Activated CD8-positive, alpha-beta T cell treated with anti-CD3 and anti-CD28 coated beads for 36 hours (primary cell): Measurements from ENCODE around the gene NETO2. TPM values are rescaled to one million over a fixed set of nuclear protein-coding genes. Genes with fewer than 3 reads are reported as not detected.
"Not testable (repeated sequence)": the region's sequence is repeated elsewhere in the genome, so short reads cannot be mapped to it uniquely, and the experiment has no call there.

Source experiments
- ATAC-seq: fragments of 200-7000 bp; cut with Tn5 transposase; one replicate; pipeline ENCODE4 v1.10.0; 2021; ENCODE audit warnings: mild to moderate bottlenecking, moderate library complexity
- CTCF ChIA-PET: fragments of 350-600 bp; sonication (Branson Sonifier 250); formaldehyde crosslinking; loops from one replicate; lab custom pipeline; 2021; ENCODE audit warnings: antibody characterized with exemption; lab: Charles Lee
- POLR2A ChIA-PET: fragments of 350-600 bp; sonication (Branson Sonifier 250); formaldehyde crosslinking; loops from one replicate; lab custom pipeline; 2021; ENCODE audit warnings: antibody characterized with exemption; lab: Charles Lee
- DNase-seq: peaks from one replicate; pipeline ENCODE4 v3.0.0-alpha.2; 2020
- H3K27ac Mint-ChIP-seq: one replicate; pipeline ENCODE4 v1.8.0; 2021; ENCODE audit warnings: mild to moderate bottlenecking, mixed read lengths
- H3K27me3 Mint-ChIP-seq: one replicate; pipeline ENCODE4 v1.8.0; 2021; ENCODE audit warnings: mixed read lengths
- H3K36me3 Mint-ChIP-seq: one replicate; pipeline ENCODE4 v1.8.0; 2021; ENCODE audit warnings: low read depth, mixed read lengths
- H3K4me1 Mint-ChIP-seq: one replicate; pipeline ENCODE4 v1.8.0; 2021; ENCODE audit warnings: low read depth, mixed read lengths
- H3K4me3 Mint-ChIP-seq: one replicate; pipeline ENCODE4 v1.8.0; 2021; ENCODE audit warnings: mild to moderate bottlenecking, moderate library complexity, mixed read lengths
- H3K9me3 Mint-ChIP-seq: one replicate; pipeline ENCODE4 v1.8.0; 2021; ENCODE audit warnings: mixed read lengths
- CTCF ChIP-seq: fragments of 200-600 bp; IDR thresholded peaks from one replicate; pipeline ENCODE4 v1.8.0; 2022; ENCODE audit warnings: antibody characterized with exemption, mild to moderate bottlenecking
- intact Hi-C: fragments of 100-400 bp; cut with micrococcal nuclease; formaldehyde crosslinking; loops from one replicate; pipeline ENCODE4 v1.10.0; 2022
- total RNA-seq, 2 experiments: library from RNA; stranded (reverse); gene quantifications; one replicate each; pipeline ENCODE4 v1.2.3, GENCODE V29; 2021

Gene NETO2
- total RNA-seq, 2 experiments from 2014 or later: 2.8 to 3.1 TPM

- Mint-ChIP-seq H3K27ac (no peak overlapping the region), H3K9me3 (peaks cover 3% of the 10 kb centered on the region), H3K36me3 (no peaks in the 10 kb centered on the region), H3K4me1 (no peaks in the 10 kb centered on the region), H3K27me3 (peaks cover 2% of the 10 kb centered on the region), H3K4me3 (no peak overlapping the region)
- ChIA-PET POLR2A (no interaction called here), CTCF (interaction anchor here (1.5 kb wide), 1 partner anchor 23 kb away, joined by 6 read pairs; no protein-coding TSS in a partner anchor)
- no peak for ATAC-seq
- no peak for TF ChIP-seq CTCF
- DNase-seq: no peak
- intact Hi-C loops: no loop called here
These were observed 82.5 kb downstream of the NETO2 start for GRCh38 chr16:47061204-47061603.

- no peak for DNase-seq
- no peak for TF ChIP-seq CTCF
- Mint-ChIP-seq H3K27ac (no peak overlapping the region), H3K36me3 (no peaks in the 10 kb centered on the region), H3K4me3 (no peak overlapping the region), H3K9me3 (peaks cover 3% of the 10 kb centered on the region), H3K4me1 (no peaks in the 10 kb centered on the region), H3K27me3 (peaks cover 2% of the 10 kb centered on the region)
- ChIA-PET POLR2A (no interaction called here), CTCF (interaction anchor here (1.5 kb wide), 1 partner anchor 23 kb away, joined by 6 read pairs; no protein-coding TSS in a partner anchor)
- intact Hi-C loops: no loop called here
- ATAC-seq: no peak
These were observed 83.1 kb downstream of the NETO2 start for GRCh38 chr16:47060596-47060995.

DNA sequence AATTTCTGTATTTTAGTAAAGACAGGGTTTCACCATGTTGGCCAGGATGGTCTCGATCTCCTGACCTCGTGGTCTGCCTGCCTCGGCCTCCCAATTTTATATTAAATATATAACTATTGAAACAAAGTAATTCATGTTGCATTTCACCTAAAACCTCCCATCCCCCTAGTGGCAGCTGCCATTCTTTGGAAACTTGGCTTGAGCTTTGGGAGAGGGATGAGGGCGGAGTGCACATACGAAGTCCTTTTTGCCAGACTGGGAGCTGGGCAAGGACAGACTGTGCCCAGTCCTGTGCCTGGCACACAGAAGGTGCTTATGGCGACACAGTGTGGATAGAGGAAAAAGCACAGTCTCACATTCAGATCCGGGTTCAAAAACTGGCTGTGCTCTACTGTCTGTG is 83.8 kb downstream of the NETO2 start:
- no peak overlapping the region for H3K27ac Mint-ChIP-seq
- H3K4me1 Mint-ChIP-seq: no peaks in the 10 kb centered on the region
- CTCF ChIA-PET: no interaction called here
- DNase-seq (no peak), ATAC-seq (no peak)
- intact Hi-C loops: no loop called here
- POLR2A ChIA-PET: no interaction called here
- no peaks in the 10 kb centered on the region for H3K36me3 Mint-ChIP-seq
- peaks cover 2% of the 10 kb centered on the region for H3K27me3 Mint-ChIP-seq
- no peak overlapping the region for H3K4me3 Mint-ChIP-seq
- no peak for TF ChIP-seq CTCF
- peaks cover 3% of the 10 kb centered on the region for H3K9me3 Mint-ChIP-seq

GRCh38 chr16:47059130-47059529 is 84.6 kb downstream of the NETO2 start:
- ATAC-seq, H3K4me1 Mint-ChIP-seq, H3K9me3 Mint-ChIP-seq, DNase-seq, H3K4me3 Mint-ChIP-seq, intact Hi-C loops, H3K36me3 Mint-ChIP-seq, H3K27ac Mint-ChIP-seq, H3K27me3 Mint-ChIP-seq: not testable (repeated sequence)
- CTCF ChIA-PET: interaction anchor here (1.4 kb wide), 1 partner anchor 24 kb away, joined by 3 read pairs; no protein-coding TSS in a partner anchor
- POLR2A ChIA-PET: interaction anchor here (1.4 kb wide), 1 partner anchor 9 kb away, joined by 3 read pairs; no protein-coding TSS in a partner anchor

DNA sequence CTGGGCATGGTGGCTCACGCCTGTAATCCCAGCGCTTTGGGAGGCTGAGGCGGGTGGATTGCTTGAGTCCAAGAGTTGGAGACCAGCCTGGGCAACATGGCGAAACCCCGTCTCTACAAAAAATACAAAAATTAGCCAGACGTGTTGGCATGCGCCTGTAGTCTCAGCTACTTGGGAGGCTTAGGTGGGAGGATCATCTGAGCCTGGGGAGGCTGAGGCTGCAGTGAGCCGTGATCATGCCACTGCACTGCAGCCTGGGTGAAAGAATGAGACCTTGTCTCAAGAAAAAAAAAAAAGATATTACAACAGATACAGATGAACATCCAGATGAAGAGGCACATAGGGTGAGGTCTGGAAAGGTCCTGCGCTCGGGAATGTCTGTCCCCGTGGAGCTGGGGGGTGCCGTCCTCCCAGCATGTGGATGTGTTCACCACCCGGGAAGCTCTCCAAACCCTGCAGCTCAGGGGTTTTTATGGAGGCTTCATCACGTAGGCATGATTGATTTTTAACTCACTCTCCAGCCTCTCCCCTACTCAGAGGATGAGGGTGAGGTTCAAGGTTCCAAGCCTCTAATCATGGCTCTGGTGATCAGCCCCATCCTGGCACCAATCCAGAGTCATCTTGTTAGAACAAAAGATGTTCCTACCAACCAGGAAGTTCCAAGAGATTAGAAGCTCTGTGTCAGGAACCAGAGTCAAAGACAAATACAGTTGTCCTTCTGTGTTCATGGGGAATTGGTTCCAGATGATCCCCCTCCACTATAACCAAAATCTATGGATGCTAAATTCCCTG is 85.3 kb downstream of the NETO2 start:
- intact Hi-C loops: no loop called here
- ATAC-seq (no peak), DNase-seq (no peak)
- no peak for TF ChIP-seq CTCF
- Mint-ChIP-seq H3K36me3 (no peaks in the 10 kb centered on the region), H3K27ac (no peak overlapping the region), H3K4me1 (no peaks in the 10 kb centered on the region), H3K9me3 (peaks cover 3% of the 10 kb centered on the region), H3K4me3 (no peak overlapping the region), H3K27me3 (peaks cover 2% of the 10 kb centered on the region)
- CTCF ChIA-PET: interaction anchor here (1.4 kb wide), 1 partner anchor 24 kb away, joined by 3 read pairs; no protein-coding TSS in a partner anchor
- POLR2A ChIA-PET: interaction anchor here (1.4 kb wide), 1 partner anchor 8 kb away, joined by 3 read pairs; no protein-coding TSS in a partner anchor
